Osteocyte (in vitro differentiated cells): ENCODE results near the gene ZFHX3. TPM values are rescaled to one million over a fixed set of nuclear protein-coding genes. Genes with fewer than 3 reads are reported as not detected.
"Not testable (repeated sequence)": the region's sequence is repeated elsewhere in the genome, so short reads cannot be mapped to it uniquely, and the experiment has no call there.

ENCODE experiments used
- DNase-seq: peaks from one replicate; pipeline ENCODE4 v3.0.0; 2021; ENCODE audit warnings: mixed read lengths; ENCODE audit not compliant: unreplicated experiment; ENCODE audit errors: extremely low spot score
- H3K27ac Mint-ChIP-seq: one replicate; pipeline ENCODE4 v1.8.0; 2021; ENCODE audit warnings: mild to moderate bottlenecking, mixed read lengths; ENCODE audit not compliant: unreplicated experiment
- H3K27me3 Mint-ChIP-seq: one replicate; pipeline ENCODE4 v1.8.0; 2021; ENCODE audit warnings: mixed read lengths; ENCODE audit not compliant: unreplicated experiment
- H3K36me3 Mint-ChIP-seq: one replicate; pipeline ENCODE4 v1.8.0; 2021; ENCODE audit warnings: mixed read lengths; ENCODE audit not compliant: unreplicated experiment
- H3K4me1 Mint-ChIP-seq: one replicate; pipeline ENCODE4 v1.8.0; 2021; ENCODE audit warnings: mixed read lengths; ENCODE audit not compliant: unreplicated experiment
- H3K4me3 Mint-ChIP-seq: one replicate; pipeline ENCODE4 v1.8.0; 2021; ENCODE audit warnings: mild to moderate bottlenecking, moderate library complexity, mixed read lengths; ENCODE audit not compliant: unreplicated experiment
- H3K9me3 Mint-ChIP-seq: one replicate; pipeline ENCODE4 v1.8.0; 2021; ENCODE audit warnings: mixed read lengths; ENCODE audit not compliant: unreplicated experiment
- CTCF ChIP-seq: fragments of 200-600 bp; sonication (generic); IDR thresholded peaks from 2 replicates; pipeline ENCODE4 v1.5.0; 2021; ENCODE audit warnings: antibody characterized with exemption, mild to moderate bottlenecking, moderate library complexity
- total RNA-seq: library from RNA; stranded (reverse); gene quantifications from 2 replicates; pipeline ENCODE4 v1.2.1, GENCODE V29; 2021

The ZFHX3 gene
- total RNA-seq, 1 donor from 2014 or later = 89.1 TPM

DNA sequence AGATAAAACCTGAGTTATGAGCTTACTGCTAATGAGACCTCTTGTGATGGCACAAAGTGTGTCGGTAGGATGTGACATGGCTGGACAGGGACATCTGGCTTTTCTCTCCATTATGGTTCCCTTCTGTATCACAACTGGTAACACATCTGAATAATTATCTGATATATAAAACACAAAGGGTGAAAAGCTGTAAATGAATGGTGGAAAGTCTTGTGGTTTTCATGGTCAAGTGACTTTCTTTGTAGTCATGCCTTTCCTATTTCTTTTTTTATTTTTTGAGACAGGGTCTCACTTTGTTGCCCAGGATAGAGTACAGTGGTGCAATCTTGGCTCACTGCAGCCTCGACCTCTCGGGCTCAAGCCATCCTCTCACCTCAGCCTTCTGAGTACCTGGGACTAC, 35.3 kb upstream of the ZFHX3 start:
- peaks cover 8% of the 10 kb centered on the region for H3K4me1 Mint-ChIP-seq
- H3K27ac Mint-ChIP-seq = no peak overlapping the region
- H3K36me3 Mint-ChIP-seq = peaks cover 5% of the 10 kb centered on the region
- no peaks in the 10 kb centered on the region for H3K27me3 Mint-ChIP-seq
- H3K9me3 Mint-ChIP-seq = no peaks in the 10 kb centered on the region
- DNase-seq = no peak
- TF ChIP-seq CTCF = no peak
- no peak overlapping the region for H3K4me3 Mint-ChIP-seq

DNA sequence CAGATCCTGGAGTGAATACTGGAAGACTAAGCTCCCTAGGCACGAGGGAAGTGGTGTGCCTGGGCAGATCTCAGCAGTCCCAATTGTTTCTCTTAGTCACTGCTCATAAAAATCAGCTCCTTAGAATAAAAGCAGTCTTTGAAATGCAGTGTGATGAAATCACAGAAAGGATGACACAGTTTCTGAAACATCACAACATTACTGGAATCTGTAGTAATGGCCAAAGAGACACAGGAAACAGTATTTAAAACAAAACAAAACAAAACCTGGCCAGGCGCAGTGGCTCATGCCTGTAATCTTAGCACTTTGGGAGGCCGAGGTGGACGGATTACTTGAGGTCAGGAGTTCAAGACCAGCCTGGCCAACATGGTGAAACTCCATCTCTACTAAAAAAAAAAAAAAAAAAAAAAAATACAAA, 34.7 kb upstream of the ZFHX3 start:
- DNase-seq, H3K4me1 Mint-ChIP-seq, H3K9me3 Mint-ChIP-seq, H3K4me3 Mint-ChIP-seq, H3K36me3 Mint-ChIP-seq, H3K27me3 Mint-ChIP-seq: not testable (repeated sequence)
- H3K27ac Mint-ChIP-seq = peak overlapping the region; percentile 85

GRCh38 chr16:73080931-73081330, 33.0 kb upstream of the ZFHX3 start:
- no peaks in the 10 kb centered on the region for H3K27me3 Mint-ChIP-seq
- H3K36me3 Mint-ChIP-seq = peaks cover 5% of the 10 kb centered on the region
- no peak overlapping the region for H3K4me3 Mint-ChIP-seq
- no peak for DNase-seq
- no peaks in the 10 kb centered on the region for H3K9me3 Mint-ChIP-seq
- H3K27ac Mint-ChIP-seq = no peak overlapping the region
- peaks cover 8% of the 10 kb centered on the region for H3K4me1 Mint-ChIP-seq
- TF ChIP-seq CTCF = no peak

DNA sequence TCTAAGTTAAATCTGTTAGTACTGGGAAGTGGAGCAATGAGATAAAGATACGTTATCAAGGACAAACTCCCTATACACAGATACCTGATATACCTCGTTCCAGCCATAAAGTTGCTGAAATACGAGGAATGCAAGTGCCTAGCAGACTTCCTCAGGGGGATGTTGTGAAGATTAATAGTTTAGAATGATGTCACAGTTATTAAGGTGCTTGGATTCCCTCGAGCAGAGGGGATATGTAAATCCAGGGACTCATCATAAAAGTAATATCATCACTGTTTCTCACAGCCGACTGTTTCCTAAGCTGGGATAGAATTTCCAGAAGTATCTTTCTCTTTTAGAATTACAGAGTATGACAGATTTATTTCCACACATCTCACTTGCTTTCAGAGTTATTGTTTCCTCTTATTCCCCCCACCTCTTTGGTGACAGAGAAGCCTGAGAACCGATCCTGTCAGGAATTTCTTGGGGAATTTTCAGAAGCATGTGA, 28.4 kb upstream of the ZFHX3 start:
- DNase-seq = no peak
- no peak for TF ChIP-seq CTCF
- Mint-ChIP-seq H3K4me3 (no peak overlapping the region), H3K9me3 (no peaks in the 10 kb centered on the region), H3K27me3 (no peaks in the 10 kb centered on the region), H3K36me3 (no peaks in the 10 kb centered on the region), H3K4me1 (peaks cover 5% of the 10 kb centered on the region), H3K27ac (no peak overlapping the region)

- TF ChIP-seq CTCF = no peak
- H3K4me3 Mint-ChIP-seq = no peak overlapping the region
- H3K27ac Mint-ChIP-seq = no peak overlapping the region
- H3K4me1 Mint-ChIP-seq = peaks cover 24% of the 10 kb centered on the region
- no peaks in the 10 kb centered on the region for H3K36me3 Mint-ChIP-seq
- H3K9me3 Mint-ChIP-seq = no peaks in the 10 kb centered on the region
- no peaks in the 10 kb centered on the region for H3K27me3 Mint-ChIP-seq
- no peak for DNase-seq
Observed at GRCh38 chr16:73074382-73074781, 26.5 kb upstream of the ZFHX3 start.

GRCh38 chr16:73072051-73072450, 24.1 kb upstream of the ZFHX3 start:
- DNase-seq, H3K27me3 Mint-ChIP-seq, H3K4me3 Mint-ChIP-seq, H3K36me3 Mint-ChIP-seq, H3K9me3 Mint-ChIP-seq, H3K27ac Mint-ChIP-seq: not testable (repeated sequence)
- peaks cover 47% of the 10 kb centered on the region for H3K4me1 Mint-ChIP-seq
